ENCODE measurements around the gene CD226. TPM values are rescaled to one million over a fixed set of nuclear protein-coding genes. Genes with fewer than 3 reads are reported as not detected.

The CD226 gene
- total and polyA plus RNA-seq, 9 donors = 0.17 to 1.5 (median 1.2) TPM

DNA sequence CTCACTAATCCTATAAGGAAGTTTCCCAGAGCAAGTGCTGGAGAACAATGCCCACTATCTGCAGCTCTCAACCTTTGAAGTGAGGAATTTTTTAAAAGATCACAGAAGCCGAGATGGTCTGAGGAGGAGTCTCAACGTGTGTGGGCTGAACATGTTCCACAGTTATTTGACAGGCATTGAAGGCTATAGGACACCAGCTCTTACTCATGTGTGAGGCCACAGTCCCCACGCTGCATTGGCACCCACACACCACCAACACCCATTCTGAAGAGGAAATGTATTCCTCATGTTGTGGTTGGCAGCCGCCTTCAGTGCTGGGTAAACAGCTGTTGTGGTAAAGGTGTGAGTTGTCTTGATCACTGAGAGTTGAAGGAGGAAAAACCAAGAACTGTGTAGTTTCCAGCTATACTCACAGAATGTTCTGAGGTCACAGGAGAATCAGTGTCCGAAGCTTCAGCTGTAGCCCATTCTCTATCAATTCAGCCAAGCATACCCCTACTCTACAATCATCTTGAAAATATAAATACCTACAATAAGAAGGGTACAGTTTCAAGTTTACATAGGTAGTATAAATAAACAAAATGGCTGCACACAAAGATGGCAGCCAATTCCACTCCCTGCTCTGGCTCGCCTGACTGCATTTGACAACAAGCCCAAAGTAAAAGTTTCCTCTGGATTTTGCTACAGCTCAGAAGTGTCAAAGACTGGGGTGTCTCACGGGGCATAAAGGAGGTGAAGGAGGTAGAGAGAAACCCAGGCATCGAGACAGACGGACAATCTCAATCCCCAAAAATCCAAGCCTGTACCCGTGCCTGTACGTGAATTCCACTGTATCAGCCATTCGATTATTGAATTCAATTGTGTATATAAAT, 12.1 kb downstream of the CD226 start:
- H3K36me3 ChIP-seq = no peaks in the 10 kb centered on the region
- intact Hi-C loops (cut with DNase I) = no loop called here
- TF ChIP-seq EP300 (IDR thresholded peaks at IDR 0.05) (no peak), POLR2A (IDR thresholded peaks at IDR 0.05) (no peak)
- TF ChIP-seq, protein P1, sequence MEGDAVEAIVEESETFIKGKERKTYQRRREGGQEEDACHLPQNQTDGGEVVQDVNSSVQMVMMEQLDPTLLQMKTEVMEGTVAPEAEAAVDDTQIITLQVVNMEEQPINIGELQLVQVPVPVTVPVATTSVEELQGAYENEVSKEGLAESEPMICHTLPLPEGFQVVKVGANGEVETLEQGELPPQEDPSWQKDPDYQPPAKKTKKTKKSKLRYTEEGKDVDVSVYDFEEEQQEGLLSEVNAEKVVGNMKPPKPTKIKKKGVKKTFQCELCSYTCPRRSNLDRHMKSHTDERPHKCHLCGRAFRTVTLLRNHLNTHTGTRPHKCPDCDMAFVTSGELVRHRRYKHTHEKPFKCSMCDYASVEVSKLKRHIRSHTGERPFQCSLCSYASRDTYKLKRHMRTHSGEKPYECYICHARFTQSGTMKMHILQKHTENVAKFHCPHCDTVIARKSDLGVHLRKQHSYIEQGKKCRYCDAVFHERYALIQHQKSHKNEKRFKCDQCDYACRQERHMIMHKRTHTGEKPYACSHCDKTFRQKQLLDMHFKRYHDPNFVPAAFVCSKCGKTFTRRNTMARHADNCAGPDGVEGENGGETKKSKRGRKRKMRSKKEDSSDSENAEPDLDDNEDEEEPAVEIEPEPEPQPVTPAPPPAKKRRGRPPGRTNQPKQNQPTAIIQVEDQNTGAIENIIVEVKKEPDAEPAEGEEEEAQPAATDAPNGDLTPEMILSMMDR (IDR thresholded peaks at IDR 0.05) = no peak
- H3K9me3 ChIP-seq = no peaks in the 10 kb centered on the region
- no peaks in the 10 kb centered on the region for H3K27me3 ChIP-seq
- H3K27ac ChIP-seq = no peak overlapping the region
- no peak for DNase-seq
- H3K4me1 ChIP-seq (ENCODE audit: insufficient read depth) = no peaks in the 10 kb centered on the region
- no peak overlapping the region for H3K4me3 ChIP-seq
- 81 to 85% (median 84%) methylated on average over 12 of the region's 12 CpGs for WGBS, 3 donors

DNA sequence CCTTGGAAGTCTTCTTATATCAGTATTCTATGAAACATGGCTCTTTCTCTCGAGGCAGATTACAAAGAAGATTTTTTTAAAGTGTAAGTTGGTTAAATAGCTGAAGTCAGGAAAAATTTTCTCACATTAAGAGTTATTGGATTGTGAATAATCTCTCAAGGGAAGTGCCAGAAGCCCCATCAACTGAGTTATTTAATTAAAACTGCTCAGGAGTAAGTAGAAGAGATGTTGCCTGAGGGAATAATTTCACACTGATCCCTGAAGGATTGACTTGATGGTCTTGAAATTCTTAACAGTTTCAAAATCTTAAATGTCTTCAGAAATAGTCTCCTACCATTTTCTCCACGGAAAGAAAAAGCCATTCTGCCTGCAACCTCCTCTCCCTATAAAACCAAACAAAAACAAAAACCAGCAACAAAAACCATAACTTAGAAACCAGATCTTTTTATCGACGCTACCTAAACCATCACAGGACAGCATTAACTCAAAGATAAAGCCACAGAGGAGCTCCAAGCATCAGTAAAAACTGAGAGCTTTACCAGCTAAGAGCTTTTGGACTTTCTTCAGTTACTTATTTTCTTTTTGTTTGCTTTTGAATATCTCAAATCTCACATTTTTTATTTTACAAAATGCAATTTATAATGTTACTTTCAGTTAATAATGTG, 12.9 kb downstream of the CD226 start:
- WGBS, 3 donors = 60 to 73% (median 63%) methylated on average over 4 of the region's 4 CpGs
- no peak for DNase-seq

DNA sequence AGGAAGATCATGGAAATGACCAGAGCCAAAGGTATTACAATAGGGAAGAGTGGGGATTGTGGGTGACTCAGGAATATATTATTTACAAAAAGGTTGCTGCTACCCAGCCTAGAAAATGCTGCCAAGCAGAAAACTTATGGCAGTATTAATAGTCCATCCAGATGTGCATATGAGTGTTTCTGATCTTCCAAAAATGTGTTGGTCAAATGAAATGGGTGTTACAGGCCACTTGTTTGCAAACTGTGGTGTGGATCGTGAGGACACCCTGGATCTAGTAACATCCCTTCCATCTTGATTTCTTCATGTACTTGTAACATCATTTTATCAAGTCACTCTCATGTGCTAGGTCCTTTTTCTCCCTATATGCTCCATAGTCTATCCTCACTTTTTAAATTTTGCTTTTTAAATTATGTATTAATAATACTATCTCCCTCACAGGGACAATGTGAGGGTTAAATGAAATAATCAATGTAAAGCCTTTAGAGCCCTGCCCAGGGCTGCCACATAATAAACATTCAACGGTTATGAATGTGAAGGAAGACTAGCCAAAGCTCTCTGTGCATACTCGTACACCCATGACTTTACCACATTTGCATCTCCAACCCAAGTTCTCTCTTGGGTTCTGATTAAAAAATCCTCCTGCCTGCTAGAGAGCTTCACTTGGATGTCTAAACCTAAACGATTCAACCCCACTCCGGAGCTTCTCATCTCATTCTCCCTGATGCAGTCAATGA, 18.5 kb downstream of the CD226 start:
- H3K27me3 ChIP-seq = no peaks in the 10 kb centered on the region
- H3K4me1 ChIP-seq (ENCODE audit: insufficient read depth) = peaks cover 1% of the 10 kb centered on the region
- TF ChIP-seq POLR2A (IDR thresholded peaks at IDR 0.05) (no peak), EP300 (IDR thresholded peaks at IDR 0.05) (no peak)
- TF ChIP-seq, protein P1 (IDR thresholded peaks at IDR 0.05) = no peak
- 91 to 94% (median 93%) methylated on average over 5 of the region's 5 CpGs for WGBS, 3 donors
- intact Hi-C loops (cut with DNase I) = no loop called here
- no peak overlapping the region for H3K27ac ChIP-seq
- DNase-seq = no peak
- no peaks in the 10 kb centered on the region for H3K36me3 ChIP-seq
- no peak overlapping the region for H3K4me3 ChIP-seq
- H3K9me3 ChIP-seq = no peaks in the 10 kb centered on the region

More for the DNA sequence above, 12.9 kb downstream of the CD226 start:
- Histone ChIP-seq H3K9me3 (no peaks in the 10 kb centered on the region), H3K4me1 (ENCODE audit: insufficient read depth) (no peaks in the 10 kb centered on the region), H3K27me3 (no peaks in the 10 kb centered on the region), H3K27ac (no peak overlapping the region), H3K4me3 (no peak overlapping the region), H3K36me3 (no peaks in the 10 kb centered on the region)
- TF ChIP-seq POLR2A (IDR thresholded peaks at IDR 0.05) (no peak), EP300 (IDR thresholded peaks at IDR 0.05) (no peak)
- TF ChIP-seq, protein P1 (IDR thresholded peaks at IDR 0.05) = no peak
- intact Hi-C loops (cut with DNase I) = no loop called here

DNA sequence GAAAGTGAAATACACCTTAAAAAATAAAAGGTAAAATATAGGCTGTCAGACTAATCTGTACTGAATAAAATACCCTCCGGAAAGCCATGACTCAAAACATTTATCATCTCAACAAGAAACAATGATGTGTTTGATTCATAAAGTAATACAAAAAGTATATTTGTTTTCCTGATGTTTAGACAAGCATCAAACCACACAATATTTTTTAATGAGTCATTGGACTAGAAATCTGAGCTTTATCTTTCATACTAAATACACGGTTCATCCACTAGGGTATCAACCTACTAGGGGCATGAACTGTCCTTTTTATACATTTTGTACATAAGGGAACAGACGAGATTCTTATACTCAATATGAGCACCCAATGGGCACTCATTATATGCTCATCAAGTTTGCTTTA, 31.3 kb downstream of the CD226 start:
- Histone ChIP-seq H3K4me3 (no peak overlapping the region), H3K4me1 (ENCODE audit: insufficient read depth) (no peaks in the 10 kb centered on the region), H3K27ac (no peak overlapping the region), H3K9me3 (no peaks in the 10 kb centered on the region), H3K36me3 (no peaks in the 10 kb centered on the region), H3K27me3 (no peaks in the 10 kb centered on the region)
- TF ChIP-seq EP300 (IDR thresholded peaks at IDR 0.05) (no peak), POLR2A (IDR thresholded peaks at IDR 0.05) (no peak)
- TF ChIP-seq, protein P1 (IDR thresholded peaks at IDR 0.05) = no peak
- 78 to 87% (median 80%) methylated on average over 3 of the region's 3 CpGs for WGBS, 3 donors
- DNase-seq = no peak
- intact Hi-C loops (cut with DNase I) = no loop called here
